Breast epithelium (tissue), 3 donors: ENCODE data around the gene AUH.

Experiments used
- POLR2AphosphoS5 ChIP-seq, 3 donors: sonication (generic); formaldehyde crosslinking; IDR thresholded peaks; one replicate each; pipeline ENCODE4 v1.6.1; 2017; ENCODE audit warnings: antibody characterized with exemption in 3 of 3
- TF ChIP-seq, protein P1 (sequence below), 3 donors: fragments of 450-650 bp; IDR thresholded peaks; one replicate each; pipeline ENCODE4 v1.5.1; 2016 to 2017; ENCODE audit warnings: antibody characterized with exemption in 3 of 3, mild to moderate bottlenecking in 3 of 3, moderate library complexity in 3 of 3

DNA sequence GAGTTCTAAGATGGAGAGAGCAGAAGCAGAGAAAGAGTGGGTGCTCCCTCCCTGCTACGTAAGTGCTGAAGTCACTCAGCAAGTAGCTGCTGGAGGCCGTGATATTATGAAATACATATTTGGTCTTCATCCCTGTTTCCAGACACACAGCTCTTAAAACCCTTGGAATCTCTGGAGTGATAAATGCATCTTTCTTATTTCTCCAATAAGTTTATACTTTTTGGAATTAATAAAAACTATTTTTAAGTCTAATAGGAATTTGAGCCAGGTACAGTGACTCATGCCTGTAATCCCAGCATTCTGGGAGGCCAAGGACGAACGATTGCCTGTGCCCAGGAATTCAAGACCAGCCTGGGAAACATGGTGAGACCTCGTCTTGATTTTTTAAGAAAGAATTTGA, 60.6 kb downstream of the AUH start:
- TF ChIP-seq, protein P1, sequence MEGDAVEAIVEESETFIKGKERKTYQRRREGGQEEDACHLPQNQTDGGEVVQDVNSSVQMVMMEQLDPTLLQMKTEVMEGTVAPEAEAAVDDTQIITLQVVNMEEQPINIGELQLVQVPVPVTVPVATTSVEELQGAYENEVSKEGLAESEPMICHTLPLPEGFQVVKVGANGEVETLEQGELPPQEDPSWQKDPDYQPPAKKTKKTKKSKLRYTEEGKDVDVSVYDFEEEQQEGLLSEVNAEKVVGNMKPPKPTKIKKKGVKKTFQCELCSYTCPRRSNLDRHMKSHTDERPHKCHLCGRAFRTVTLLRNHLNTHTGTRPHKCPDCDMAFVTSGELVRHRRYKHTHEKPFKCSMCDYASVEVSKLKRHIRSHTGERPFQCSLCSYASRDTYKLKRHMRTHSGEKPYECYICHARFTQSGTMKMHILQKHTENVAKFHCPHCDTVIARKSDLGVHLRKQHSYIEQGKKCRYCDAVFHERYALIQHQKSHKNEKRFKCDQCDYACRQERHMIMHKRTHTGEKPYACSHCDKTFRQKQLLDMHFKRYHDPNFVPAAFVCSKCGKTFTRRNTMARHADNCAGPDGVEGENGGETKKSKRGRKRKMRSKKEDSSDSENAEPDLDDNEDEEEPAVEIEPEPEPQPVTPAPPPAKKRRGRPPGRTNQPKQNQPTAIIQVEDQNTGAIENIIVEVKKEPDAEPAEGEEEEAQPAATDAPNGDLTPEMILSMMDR (IDR thresholded peaks at IDR 0.05): no peak
- TF ChIP-seq POLR2AphosphoS5 (IDR thresholded peaks at IDR 0.05): no peak
